Heart left ventricle (tissue), 16 donors: ENCODE results near the gene MLST8. TPM values are rescaled to one million over a fixed set of nuclear protein-coding genes. Genes with fewer than 3 reads are reported as not detected.

ENCODE experiments used
- ATAC-seq, 4 donors: fragments of 200-7000 bp; cut with Tn5 transposase; one replicate each; pipeline ENCODE4 v1.9.1; 2020 to 2022; ENCODE audit warnings: moderate library complexity in 4 of 4, mild to moderate bottlenecking in 3 of 4, moderate number of reproducible peaks in 1 of 4
- DNase-seq, 5 donors: peaks; one replicate each; pipeline ENCODE4 v3.0.0-alpha.2; 2020
- H3K27ac ChIP-seq, 12 donors: fragments of 200-600 bp; sonication (generic) in 4 of 12; one replicate each; pipeline versions ENCODE4 v1.5.0 to v1.8.0; 2016 to 2022; ENCODE audit warnings: mild to moderate bottlenecking in 2 of 12
- H3K27me3 ChIP-seq, 9 donors: fragments of 200-600 bp; sonication (generic) in 2 of 9; one replicate each; pipeline versions ENCODE4 v1.5.1 to v1.8.0; 2016 to 2022; ENCODE audit warnings: mild to moderate bottlenecking in 3 of 9
- H3K36me3 ChIP-seq, 9 donors: fragments of 200-600 bp; sonication (generic) in 2 of 9; one replicate each; pipeline versions ENCODE4 v1.5.0 to v1.8.0; 2018 to 2022; ENCODE audit warnings: mild to moderate bottlenecking in 2 of 9
- H3K4me1 ChIP-seq, 12 donors: fragments of 200-600 bp; sonication (generic) in 4 of 12; one replicate each; pipeline versions ENCODE4 v1.5.0 to v1.8.0; 2016 to 2022; ENCODE audit warnings: mild to moderate bottlenecking in 3 of 12
- H3K4me3 ChIP-seq, 12 donors: fragments of 200-600 bp; sonication (generic) in 4 of 12; one replicate each; pipeline versions ENCODE4 v1.5.0 to v1.8.0; 2017 to 2022; ENCODE audit warnings: mild to moderate bottlenecking in 9 of 12, moderate library complexity in 4 of 12
- H3K9me3 ChIP-seq, 12 donors: fragments of 200-600 bp; sonication (generic) in 4 of 12; one replicate each; pipeline versions ENCODE4 v1.5.0 to v1.8.0; 2016 to 2022; ENCODE audit warnings: mild to moderate bottlenecking in 1 of 12
- CTCF ChIP-seq, 12 donors: fragments of 200-600 bp; sonication (generic) in 4 of 12; IDR thresholded peaks; one replicate each; pipeline versions ENCODE4 v1.5.0 to v1.8.0; 2018 to 2022; ENCODE audit warnings: antibody characterized with exemption in 12 of 12, mild to moderate bottlenecking in 5 of 12
- POLR2A ChIP-seq, 2 donors: fragments of 450-650 bp; IDR thresholded peaks; one replicate each; pipeline ENCODE4 v1.6.1; 2017; ENCODE audit warnings: antibody characterized with exemption in 2 of 2, mild to moderate bottlenecking in 2 of 2, moderate library complexity in 2 of 2
- WGBS, 4 donors: extraction: QIAGEN DNeasy Blood & Tissue Kit in 2 of 4; methylation state at CpG; one replicate each; pipeline versions ENCODE4 v1.1.5 to v1.1.7; 2013 to 2018; 5-methylcytosine and 5-hydroxymethylcytosine counted together
- intact Hi-C, 10 donors: fragments of 100-400 bp; cut with DNase I; formaldehyde crosslinking; loops; one replicate each; pipeline versions ENCODE4 v1.11.1 to v1.14.2; 2022
- polyA plus RNA-seq, 2 donors: library from polyadenylated mRNA; stranded (reverse); fragments of 200-250 nt; gene quantifications; one replicate each; pipeline ENCODE4 v1.2.3, GENCODE V29; 2013
- total RNA-seq, 9 donors: library from RNA; depleted of rRNA in 2 of 9; stranded (reverse); fragments of >200 nt in 2 of 9; fragmentation: NEBNext Ultra II Directional in 3 of 9; extraction: Animal tissue kit (Norgen Biotek cat#: 25700) in 3 of 9; gene quantifications; one replicate each; pipeline versions ENCODE4 v1.1.0 to v1.2.4, GENCODE V29; 2016 to 2023
- donor health status: ischemic (EF 13 %, LVEDD 7.1; RV severe dilation, severe dysfunction).
- donor health status: healthy with polysubstance abuse.
- donor health status: DM: no; HTN: yes; CAD: no.
- donor health status: DM: no; HTN: no; CAD: no.
- donor health status: ischemic (EF 25% LVEDD 6.9; RV normal size, moderate dysfunction).
- donor health status: ischemic (EF 25% LVEDD 5.7; RV mildly dilated, moderate dysfunction).
- donor health status: healthy.
- donor health status: DM: yes; HTN: yes; CAD: no.
- donor health status: ischemic (EF 35%, LVEDD 5.7; RV mildly dilated, moderate dysfunction).
- donor health status: nonischemic (EF 11% LVEDD 7.7; RV severe dilation, severe dysfunction).
- donor health status: DM: yes; HTN: yes; CAD: no.
- donor health status: PGD.
- donor health status: ischemic (EF 29% LVEDD 5.4; RV normal size, mild dysfunction).
- donor health status: nonischemic (EF 23%, LVEDD 6.1; RV moderate dilation, normal function).

MLST8 gene
- total and polyA plus RNA-seq, 11 donors = 19.8 to 49.0 (median 23.5) TPM

DNA sequence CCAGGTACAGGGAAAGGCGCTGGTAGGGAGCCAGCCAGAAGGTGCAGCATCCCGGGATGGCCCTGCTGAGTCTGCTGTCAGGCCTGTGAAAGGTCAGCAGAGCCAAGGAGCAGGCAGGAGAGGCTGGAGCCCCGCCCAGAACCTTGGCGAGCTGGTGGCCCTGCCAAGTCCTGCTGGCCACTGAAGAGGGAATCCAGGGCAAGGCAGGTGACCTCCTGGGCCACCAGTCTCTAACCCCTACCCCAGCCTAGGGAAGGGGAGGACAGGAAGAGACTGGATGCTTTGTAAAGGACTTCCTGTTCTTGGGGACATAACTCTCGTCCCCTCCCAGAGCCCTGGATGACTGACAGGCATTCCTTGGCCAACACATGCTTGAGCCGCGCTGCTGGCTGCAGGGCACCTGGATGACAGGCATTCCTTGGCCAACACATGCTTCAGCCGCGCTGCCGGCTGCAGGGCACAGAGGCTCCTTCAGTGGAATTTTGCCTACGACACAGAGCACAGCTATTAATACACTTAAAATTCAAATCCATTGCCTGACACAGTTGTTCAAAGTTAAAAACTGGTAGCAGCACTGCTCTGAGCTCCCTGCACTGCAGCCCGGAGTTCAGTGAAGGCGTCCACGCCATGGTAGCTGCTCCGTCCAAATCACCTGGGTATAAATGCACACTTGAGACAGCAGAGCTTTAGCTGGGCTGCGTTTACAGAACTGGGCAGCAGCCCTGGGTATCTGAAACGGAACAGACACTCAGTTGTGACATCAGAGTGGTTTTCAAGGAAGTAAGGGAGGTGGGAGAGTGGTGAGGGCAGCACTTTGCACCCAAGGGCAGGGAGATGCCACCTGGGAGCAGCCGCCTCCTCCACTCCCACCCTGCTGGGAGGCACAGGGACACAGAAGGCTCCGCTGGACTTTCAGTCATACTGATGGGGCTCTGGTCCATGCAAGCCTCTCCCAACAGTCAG, 7.4 kb downstream of the MLST8 start:
- Histone ChIP-seq H3K36me3 (peaks cover 0 to 34% (median 25%) of the 10 kb centered on the region in 9 donors), H3K9me3 (no peaks in the 10 kb centered on the region), H3K4me1 (peaks cover 14 to 58% (median 29%) of the 10 kb centered on the region in 12 donors), H3K27ac (peak overlapping the region in 11 of 12 donors; percentile 69 to 94 (median 88)), H3K27me3 (no peaks in the 10 kb centered on the region), H3K4me3 (peak overlapping the region; percentile 64 to 99 (median 88))
- intact Hi-C loops = loop anchor here in 1 of 10 donors (10.0 kb wide), 1 partner anchor 58 kb away; the partner anchor contains the start of gene TRAF7
- ATAC-seq (peak; percentile 2 to 41 (median 35)), DNase-seq (peak in 3 of 5 donors; percentile 70 to 83 (median 80))
- WGBS, 4 donors = 40 to 45% (median 44%) methylated on average over 18 to 19 of the region's 19 CpGs
- no peak for TF ChIP-seq CTCF (IDR thresholded peaks at IDR 0.05)
- TF ChIP-seq POLR2A (IDR thresholded peaks at IDR 0.05) = peak in 1 of 2 donors; percentile 37

DNA sequence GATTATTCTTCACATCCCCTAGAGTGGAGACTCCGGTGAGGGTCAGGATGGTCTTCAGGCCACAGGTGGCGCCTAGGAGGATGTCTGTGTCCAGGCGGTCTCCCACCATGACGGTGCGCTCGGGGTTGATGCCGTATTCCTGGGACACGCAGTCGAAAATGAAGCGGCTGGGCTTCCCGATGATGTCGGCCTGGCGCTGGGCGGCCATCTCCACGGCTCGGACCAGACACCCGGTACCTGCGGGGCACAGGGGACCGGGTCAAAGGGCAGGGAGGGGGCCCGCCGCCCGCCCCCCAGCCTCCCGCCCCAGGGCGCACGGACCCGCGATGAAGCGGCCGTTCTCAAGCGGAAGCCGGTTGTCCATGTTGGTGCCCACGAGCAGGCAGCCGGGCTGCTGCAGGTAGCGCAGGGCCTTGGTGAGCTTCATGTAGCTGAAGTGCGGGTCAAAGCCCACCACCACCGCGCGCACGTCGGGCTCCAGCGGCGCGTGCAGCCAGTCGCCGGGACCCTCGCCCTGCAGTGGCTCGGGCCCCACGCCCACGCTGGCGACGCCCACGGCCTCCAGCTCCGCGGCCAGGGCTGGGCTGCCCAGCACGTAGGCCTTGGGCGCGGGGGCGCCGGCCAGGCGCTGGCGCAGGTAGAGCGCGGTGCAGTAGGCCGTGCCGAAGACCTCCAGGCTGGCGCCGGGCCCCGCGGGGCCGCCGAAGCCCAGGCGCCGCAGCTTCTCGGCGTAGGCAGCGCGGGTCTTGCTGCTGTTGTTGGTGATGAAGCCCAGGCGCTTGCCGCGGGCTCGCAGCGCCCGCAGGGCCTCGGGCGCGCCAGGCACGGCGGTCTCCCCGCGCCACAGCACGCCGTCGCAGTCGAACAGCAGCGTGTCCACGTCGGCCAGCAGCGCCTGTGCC, 8.8 kb downstream of the MLST8 start:
- no peaks in the 10 kb centered on the region for H3K27me3 ChIP-seq
- H3K36me3 ChIP-seq = peaks cover 0 to 20% (median 11%) of the 10 kb centered on the region in 9 donors
- peaks cover 14 to 52% (median 29%) of the 10 kb centered on the region in 12 donors for H3K4me1 ChIP-seq
- TF ChIP-seq CTCF (IDR thresholded peaks at IDR 0.05) (no peak), POLR2A (IDR thresholded peaks at IDR 0.05) (no peak)
- no peaks in the 10 kb centered on the region for H3K9me3 ChIP-seq
- peak overlapping the region; percentile 64 to 99 (median 88) for H3K4me3 ChIP-seq
- WGBS, 4 donors = 1 to 5% (median 1%) methylated on average over 10 to 98 of the region's 98 CpGs
- no peak for DNase-seq
- ATAC-seq = no peak
- intact Hi-C loops = loop anchor here in 1 of 10 donors (10.0 kb wide), 1 partner anchor 59 kb away; the partner anchor contains the start of gene TRAF7
- H3K27ac ChIP-seq = peak overlapping the region; percentile 27 to 94 (median 88)

GRCh38 chr16:2214719-2214968, 9.4 kb downstream of the MLST8 start, which contains the start of gene PGP:
PGP (minus strand) TSS chr16:2214840; CDS start chr16:2214777, 63 bp downstream.
- Histone ChIP-seq H3K4me3 (peak within 1 kb of the TSS; percentile 64 to 99 (median 88)), H3K27ac (peak within 1 kb of the TSS; percentile 84 to 99 (median 95)), H3K4me1 (peaks cover 14 to 49% (median 29%) of the 10 kb centered on the region in 12 donors), H3K9me3 (no peaks in the 10 kb centered on the region), H3K36me3 (peaks cover 0 to 14% (median 5%) of the 10 kb centered on the region in 9 donors), H3K27me3 (no peaks in the 10 kb centered on the region)
- peak in 2 of 4 donors; percentile 82 to 87 for ATAC-seq
- intact Hi-C loops = loop anchor here in 1 of 10 donors (10.0 kb wide), 1 partner anchor 60 kb away; the partner anchor contains the start of gene TRAF7
- WGBS, 4 donors = 0 to 1% (median 1%) methylated on average over 14 to 48 of the region's 48 CpGs
- TF ChIP-seq CTCF (IDR thresholded peaks at IDR 0.05) (no peak), POLR2A (IDR thresholded peaks at IDR 0.05) (no peak)
- DNase-seq = no peak
